Stimulated activated CD4-positive, alpha-beta T cell treated with anti-CD3 and anti-CD28 coated beads, Interleukin-2, amount 100 ng/mL, for 24 hours (primary cell): Measurements from ENCODE around the gene TMEM39A.

ENCODE experiments used
- DNase-seq, 2 donors: peaks; one replicate each; pipeline ENCODE4 v3.0.0-alpha.2; 2020

TMEM39A gene

DNA sequence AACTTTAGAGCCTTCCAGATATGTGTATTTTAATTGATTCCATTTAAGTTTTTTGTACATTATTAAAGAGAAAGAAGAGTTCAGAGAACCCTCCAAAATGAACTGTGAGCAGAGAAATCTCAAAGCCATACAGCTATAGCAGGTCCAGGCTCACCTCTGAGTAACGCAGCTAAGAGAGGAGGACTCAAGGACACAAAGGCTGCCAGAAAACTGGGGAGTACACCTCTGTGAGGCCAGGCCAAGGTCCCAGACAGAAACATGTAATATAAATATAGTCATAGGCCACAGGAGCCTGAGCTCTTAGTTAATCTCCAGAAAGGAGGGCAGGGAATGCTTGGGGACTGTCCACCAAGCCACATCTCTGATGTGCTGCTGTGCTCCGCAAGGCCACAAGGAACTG is 66.5 kb downstream of the TMEM39A start:
- no peak for DNase-seq

DNA sequence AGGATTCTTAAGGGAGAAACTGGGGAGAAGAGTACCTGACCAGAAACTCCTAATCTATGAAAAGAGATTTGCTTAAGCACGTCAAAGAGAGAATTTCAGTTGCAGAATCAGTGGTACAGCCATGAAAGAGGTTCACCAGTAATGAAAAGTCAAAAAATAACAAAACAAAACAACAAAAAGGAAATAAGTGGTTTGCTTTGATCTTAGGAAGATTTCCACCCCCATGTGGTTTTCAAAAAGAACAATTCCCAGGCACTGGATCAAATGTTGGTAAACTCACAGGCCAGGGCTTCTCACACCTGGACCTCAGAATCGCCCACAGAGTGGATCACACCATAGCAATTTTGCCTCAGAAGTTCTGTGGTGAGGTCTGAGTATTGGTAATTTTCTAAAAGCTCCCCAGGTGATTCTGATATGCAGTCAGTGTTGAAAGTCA is 67.5 kb downstream of the TMEM39A start:
- no peak for DNase-seq

DNA sequence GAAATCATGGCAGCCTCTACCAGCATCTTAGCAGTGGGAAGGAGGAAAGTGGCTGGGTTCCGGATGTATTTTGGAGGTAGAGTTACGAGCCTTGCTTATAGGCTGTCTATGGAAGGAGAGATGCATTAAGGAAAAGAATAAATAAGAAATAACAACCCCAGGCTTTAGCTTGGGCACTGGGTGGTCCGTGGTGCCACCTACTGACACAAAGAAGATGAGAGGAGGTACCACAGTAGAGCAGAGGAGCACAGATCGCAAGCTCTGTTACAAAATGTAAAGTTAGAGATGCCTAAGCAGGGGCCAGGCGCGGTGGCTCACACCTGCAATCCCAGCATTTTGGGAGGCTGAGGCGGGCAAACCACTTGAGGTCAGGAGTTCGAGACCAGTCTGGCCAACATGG is 74.8 kb downstream of the TMEM39A start:
- DNase-seq, result no peak

DNA sequence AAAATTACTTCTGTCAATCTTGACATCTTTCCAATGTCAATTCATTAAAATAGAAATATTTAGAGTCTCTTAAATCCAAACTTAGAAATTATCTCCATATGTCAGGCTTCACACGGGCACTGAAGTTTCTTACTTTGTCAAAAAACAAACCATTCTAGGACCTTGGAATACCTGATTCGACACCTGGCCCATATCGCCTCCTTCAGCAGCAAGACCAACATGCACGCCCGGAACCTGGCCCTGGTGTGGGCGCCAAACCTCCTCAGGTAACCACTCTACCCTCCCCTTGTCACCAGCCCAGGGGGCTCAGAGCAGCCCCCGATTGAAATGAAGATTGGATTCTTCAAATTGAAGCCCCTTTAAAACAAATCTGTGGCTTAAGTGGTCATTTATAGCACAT is 81.3 kb downstream of the TMEM39A start:
- DNase-seq, result no peak

DNA sequence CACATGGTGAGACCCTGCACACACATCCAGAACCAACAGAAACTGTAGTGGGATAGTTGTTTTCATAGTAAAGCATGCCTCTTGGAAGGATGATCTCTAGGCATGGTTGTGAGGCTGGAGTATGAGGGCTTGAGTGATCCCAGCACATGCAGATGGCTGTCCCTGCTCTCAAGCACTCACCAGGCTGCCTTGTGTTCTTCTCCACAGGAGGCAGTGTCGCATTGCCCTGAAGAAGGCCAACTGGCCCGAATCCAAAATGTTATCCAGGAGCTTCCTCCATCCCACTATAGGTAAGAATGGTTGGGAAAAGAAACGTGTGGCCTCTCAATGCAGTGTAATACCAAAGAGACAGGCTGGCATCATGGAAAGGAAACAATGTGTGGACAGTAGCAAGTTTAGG is 82.7 kb downstream of the TMEM39A start:
- DNase-seq, result no peak
